Upper lobe of right lung (tissue), 1 donor: ENCODE results near the gene DONSON. TPM values are rescaled to one million over a fixed set of nuclear protein-coding genes. Genes with fewer than 3 reads are reported as not detected.

ENCODE experiments used
- ATAC-seq: fragments of 200-7000 bp; cut with Tn5 transposase; one replicate; pipeline ENCODE4 v1.9.1; 2020; ENCODE audit warnings: mild to moderate bottlenecking, moderate library complexity
- DNase-seq: peaks from one replicate; pipeline ENCODE4 v3.0.0-alpha.2; 2020
- H3K27ac ChIP-seq: fragments of 200-600 bp; one replicate; pipeline ENCODE4 v1.8.0; 2022
- H3K27me3 ChIP-seq: fragments of 200-600 bp; one replicate; pipeline ENCODE4 v1.8.0; 2022; ENCODE audit warnings: mild to moderate bottlenecking
- H3K36me3 ChIP-seq: fragments of 200-600 bp; one replicate; pipeline ENCODE4 v1.8.0; 2022
- H3K4me1 ChIP-seq: fragments of 200-600 bp; one replicate; pipeline ENCODE4 v1.8.0; 2022
- H3K4me3 ChIP-seq: fragments of 200-600 bp; one replicate; pipeline ENCODE4 v1.8.0; 2022; ENCODE audit warnings: mild to moderate bottlenecking
- H3K9me3 ChIP-seq: fragments of 200-600 bp; one replicate; pipeline ENCODE4 v1.8.0; 2022
- CTCF ChIP-seq: fragments of 200-600 bp; IDR thresholded peaks from one replicate; pipeline ENCODE4 v1.8.0; 2022; ENCODE audit warnings: antibody characterized with exemption
- intact Hi-C: fragments of 100-400 bp; cut with DNase I; formaldehyde crosslinking; loops from one replicate; pipeline ENCODE4 v1.11.0; 2022
- total RNA-seq: library from RNA; stranded (reverse); fragmentation: NEBNext Ultra II Directional; extraction: Animal tissue kit (Norgen Biotek cat#: 25700); gene quantifications from one replicate; pipeline ENCODE4 v1.2.1, GENCODE V29; 2021
- donor health status: DM: no; HTN: yes; CAD: no; lungs with severe emphysema.

The DONSON gene
- total RNA-seq, 1 donor from 2014 or later = 4.4 TPM

- Histone ChIP-seq H3K27ac (no peak overlapping the region), H3K9me3 (no peaks in the 10 kb centered on the region), H3K4me1 (no peaks in the 10 kb centered on the region), H3K27me3 (no peaks in the 10 kb centered on the region), H3K4me3 (no peak overlapping the region), H3K36me3 (peaks cover 94% of the 10 kb centered on the region)
- ATAC-seq (no peak), DNase-seq (no peak)
- intact Hi-C loops = no loop called here
- TF ChIP-seq CTCF = no peak
Observed at GRCh38 chr21:33531007-33531406, 57.5 kb downstream of the DONSON start.

Other genes starting within 250 kb of the DONSON start
- gene IFNGR2, start 185.3 kb downstream of the DONSON start, total RNA-seq = 69.3 TPM
- gene TMEM50B, start 108.7 kb downstream of the DONSON start, total RNA-seq = 73.2 TPM
- 2.3 TPM for gene DNAJC28, start 97.0 kb downstream of the DONSON start, total RNA-seq
- gene GART, start 46.6 kb downstream of the DONSON start, total RNA-seq = 55.8 TPM
- gene SON, start 45.6 kb downstream of the DONSON start, total RNA-seq = 320 TPM
- gene CRYZL1, start 53.1 kb upstream of the DONSON start, total RNA-seq = 38.0 TPM
- gene ITSN1, start 53.8 kb upstream of the DONSON start, total RNA-seq = 32.0 TPM